Thoracic aorta (tissue), 2 donors: Measurements from ENCODE around the gene UQCR10. TPM values are rescaled to one million over a fixed set of nuclear protein-coding genes. Genes with fewer than 3 reads are reported as not detected.

Experiments used
- ATAC-seq: fragments of 150-250 bp; one replicate; pipeline ENCODE4 v1.8.0; 2017; ENCODE audit warnings: low read depth; ENCODE audit not compliant: insufficient number of reproducible peaks, low FRiP score
- DNase-seq: peaks from one replicate; pipeline ENCODE4 v3.0.0-alpha.2; 2020; ENCODE audit warnings: low spot score
- H3K27ac ChIP-seq, 2 donors: fragments of 200-600 bp; sonication (generic); 1 replicate in 1 of 2; 2 replicates in 1 of 2; pipeline ENCODE4 v1.5.1; 2016; ENCODE audit warnings: mild to moderate bottlenecking in 2 of 2, moderate library complexity in 2 of 2
- H3K27me3 ChIP-seq: fragments of 200-600 bp; sonication (generic); replicated peaks from 2 replicates; pipeline ENCODE4 v1.6.0; 2016; ENCODE audit warnings: mild to moderate bottlenecking; ENCODE audit not compliant: insufficient read depth
- H3K36me3 ChIP-seq: fragments of 200-600 bp; sonication (generic); one replicate; pipeline ENCODE4 v1.5.1; 2016
- H3K4me1 ChIP-seq, 2 donors: fragments of 200-600 bp; sonication (generic); 1 replicate in 1 of 2; 2 replicates in 1 of 2; pipeline versions ENCODE4 v1.5.1 to v1.6.0; 2016; ENCODE audit warnings: low read depth in 2 of 2, mild to moderate bottlenecking in 1 of 2; ENCODE audit not compliant: control insufficient read depth in 1 of 2
- H3K4me3 ChIP-seq: fragments of 200-600 bp; sonication (generic); 2 replicates; pipeline ENCODE4 v1.5.1; 2016; ENCODE audit warnings: mild to moderate bottlenecking
- H3K9me3 ChIP-seq: fragments of 200-600 bp; sonication (generic); 2 replicates; pipeline ENCODE4 v1.5.1; 2016
- total RNA-seq, 2 donors: library from RNA; depleted of rRNA; stranded (reverse); fragments of >200 nt; gene quantifications; one replicate each; pipeline versions ENCODE4 v1.1.0 to v1.2.3, GENCODE V29; 2016
- TF ChIP-seq, protein P1 (sequence below): fragments of 200-600 bp; sonication (generic); IDR thresholded peaks from one replicate; pipeline ENCODE4 v1.5.1; 2019; ENCODE audit warnings: antibody characterized with exemption

The UQCR10 gene
- 10 to 100 TPM; 12.2 to 43.1 TPM for total RNA-seq

DNA sequence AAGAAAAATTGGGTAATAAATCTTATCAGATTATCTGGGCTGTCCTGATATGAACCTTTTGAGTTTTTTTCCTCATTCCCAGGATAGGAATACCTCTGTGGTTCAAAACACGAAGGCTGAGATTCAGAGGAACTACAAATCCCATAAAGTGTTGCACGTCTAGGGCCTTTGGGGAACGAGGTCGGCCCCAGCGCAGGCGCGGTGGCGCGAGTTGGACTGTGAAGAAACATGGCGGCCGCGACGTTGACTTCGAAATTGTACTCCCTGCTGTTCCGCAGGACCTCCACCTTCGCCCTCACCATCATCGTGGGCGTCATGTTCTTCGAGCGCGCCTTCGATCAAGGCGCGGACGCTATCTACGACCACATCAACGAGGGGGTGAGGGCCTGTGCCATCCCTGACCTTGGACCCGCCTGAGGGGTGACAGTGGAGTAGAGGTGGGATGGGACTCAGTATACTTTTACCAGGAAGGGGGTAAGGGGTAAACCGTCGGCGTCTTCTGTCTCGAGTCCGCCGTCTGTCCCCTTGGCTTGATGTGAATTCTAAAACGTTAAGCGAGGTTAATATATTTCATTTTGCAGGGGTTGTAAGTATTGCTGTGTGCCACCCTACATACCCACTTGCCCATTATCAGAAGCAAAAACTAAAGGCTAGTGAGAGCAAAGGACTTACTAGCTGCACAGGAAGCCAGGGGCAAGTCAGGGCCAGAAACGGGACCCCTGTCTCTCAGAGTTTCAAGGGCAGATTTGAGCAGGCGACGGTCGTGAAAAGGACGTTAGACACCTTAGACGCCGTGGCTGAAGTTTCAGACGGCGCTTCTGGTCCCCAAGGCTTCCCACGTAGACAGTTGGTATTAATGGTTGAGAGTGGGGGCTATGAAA, at the start of gene UQCR10:
Gene UQCR10, plus strand, starts transcription at position 199 of the 881 bp plus-strand sequence. Its CDS starts 30 bp downstream, at position 229.
- ATAC-seq (peak; percentile 90), DNase-seq (peak; percentile 80)
- no peaks in the 10 kb centered on the region for H3K27me3 ChIP-seq
- H3K27ac ChIP-seq: peak within 1 kb of the TSS; percentile 55 to 73
- TF ChIP-seq, protein P1, sequence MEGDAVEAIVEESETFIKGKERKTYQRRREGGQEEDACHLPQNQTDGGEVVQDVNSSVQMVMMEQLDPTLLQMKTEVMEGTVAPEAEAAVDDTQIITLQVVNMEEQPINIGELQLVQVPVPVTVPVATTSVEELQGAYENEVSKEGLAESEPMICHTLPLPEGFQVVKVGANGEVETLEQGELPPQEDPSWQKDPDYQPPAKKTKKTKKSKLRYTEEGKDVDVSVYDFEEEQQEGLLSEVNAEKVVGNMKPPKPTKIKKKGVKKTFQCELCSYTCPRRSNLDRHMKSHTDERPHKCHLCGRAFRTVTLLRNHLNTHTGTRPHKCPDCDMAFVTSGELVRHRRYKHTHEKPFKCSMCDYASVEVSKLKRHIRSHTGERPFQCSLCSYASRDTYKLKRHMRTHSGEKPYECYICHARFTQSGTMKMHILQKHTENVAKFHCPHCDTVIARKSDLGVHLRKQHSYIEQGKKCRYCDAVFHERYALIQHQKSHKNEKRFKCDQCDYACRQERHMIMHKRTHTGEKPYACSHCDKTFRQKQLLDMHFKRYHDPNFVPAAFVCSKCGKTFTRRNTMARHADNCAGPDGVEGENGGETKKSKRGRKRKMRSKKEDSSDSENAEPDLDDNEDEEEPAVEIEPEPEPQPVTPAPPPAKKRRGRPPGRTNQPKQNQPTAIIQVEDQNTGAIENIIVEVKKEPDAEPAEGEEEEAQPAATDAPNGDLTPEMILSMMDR: no peak
- peak within 1 kb of the TSS; percentile 87 for H3K4me3 ChIP-seq
- H3K4me1 ChIP-seq: peaks cover 13 to 22% of the 10 kb centered on the region in 2 donors
- H3K36me3 ChIP-seq: peaks cover 19% of the 10 kb centered on the region
- no peaks in the 10 kb centered on the region for H3K9me3 ChIP-seq

DNA sequence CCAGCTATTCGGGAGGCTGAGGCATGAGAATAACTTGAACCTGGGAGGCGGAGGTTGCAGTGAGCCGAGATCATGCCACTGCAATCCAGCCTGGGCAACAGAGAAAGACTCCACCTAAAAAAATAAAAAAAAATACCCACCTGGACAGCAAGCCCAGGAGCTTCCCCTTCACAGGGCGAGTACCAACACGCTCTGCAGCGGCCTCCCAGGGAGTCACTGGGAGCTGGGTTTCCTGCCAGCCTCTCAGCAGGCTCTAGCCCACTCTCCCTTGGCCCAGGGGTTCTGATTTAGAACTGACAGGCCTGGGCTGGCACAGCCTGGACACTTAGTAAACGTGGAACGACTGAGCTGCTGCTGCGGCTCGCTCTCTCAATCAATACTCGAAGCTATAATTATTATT, 49.4 kb upstream of the UQCR10 start:
- Histone ChIP-seq H3K9me3 (no peaks in the 10 kb centered on the region), H3K4me3 (no peak overlapping the region), H3K4me1 (peaks cover 0 to 8% of the 10 kb centered on the region in 2 donors), H3K27ac (no peak overlapping the region), H3K36me3 (no peaks in the 10 kb centered on the region), H3K27me3 (peaks cover 8% of the 10 kb centered on the region)
- TF ChIP-seq, protein P1: no peak
- DNase-seq: no peak
- ATAC-seq: no peak

DNA sequence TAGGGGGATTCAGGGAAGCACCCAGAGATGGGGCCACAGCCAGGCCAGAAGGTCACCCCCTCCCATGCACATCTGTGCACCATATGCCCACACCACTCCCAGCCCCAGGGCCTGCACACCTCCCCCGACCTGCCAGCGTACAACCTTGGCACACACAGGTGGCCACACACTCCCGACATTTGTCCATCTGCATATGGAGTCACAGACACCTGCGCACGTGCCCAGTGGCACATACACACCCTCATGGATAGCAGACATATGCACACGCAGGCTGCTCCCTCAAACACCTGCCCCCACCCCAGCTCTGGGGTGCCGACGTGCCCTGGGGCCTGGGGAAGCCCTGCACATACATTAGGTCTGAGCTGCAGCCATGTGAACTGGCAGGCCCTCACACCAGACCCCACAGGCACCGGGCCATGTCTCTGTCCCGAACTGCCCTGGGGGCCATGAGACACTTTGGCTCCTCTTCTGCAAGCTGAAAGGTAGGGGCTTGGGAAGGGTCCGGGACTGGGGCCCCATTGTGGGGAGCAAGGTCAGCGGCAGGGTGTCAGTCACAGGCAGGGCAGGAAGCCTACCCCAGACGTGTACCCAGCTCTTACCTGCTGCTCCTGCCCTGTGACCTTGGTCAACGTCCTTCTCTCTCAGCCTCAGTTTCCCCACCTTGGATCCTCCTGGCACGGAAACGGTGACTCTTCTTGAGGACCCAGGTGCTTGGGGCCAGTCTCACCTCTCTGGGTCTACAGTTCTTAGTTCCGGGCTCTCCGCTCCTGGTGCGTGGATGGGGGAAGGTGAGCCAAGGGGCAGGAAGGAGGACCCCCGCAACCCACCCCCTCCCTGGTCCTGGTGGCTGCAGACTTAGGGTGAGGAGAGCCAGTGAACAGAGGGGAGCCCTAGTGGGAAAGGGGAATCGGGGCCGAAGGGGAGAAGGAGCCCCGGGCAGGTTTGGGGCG, 47.9 kb upstream of the UQCR10 start:
- TF ChIP-seq, protein P1: no peak
- Histone ChIP-seq H3K36me3 (no peaks in the 10 kb centered on the region), H3K4me1 (peaks cover 0 to 8% of the 10 kb centered on the region in 2 donors), H3K27ac (no peak overlapping the region), H3K27me3 (peaks cover 8% of the 10 kb centered on the region), H3K4me3 (no peak overlapping the region), H3K9me3 (no peaks in the 10 kb centered on the region)
- DNase-seq: no peak
- ATAC-seq: no peak

DNA sequence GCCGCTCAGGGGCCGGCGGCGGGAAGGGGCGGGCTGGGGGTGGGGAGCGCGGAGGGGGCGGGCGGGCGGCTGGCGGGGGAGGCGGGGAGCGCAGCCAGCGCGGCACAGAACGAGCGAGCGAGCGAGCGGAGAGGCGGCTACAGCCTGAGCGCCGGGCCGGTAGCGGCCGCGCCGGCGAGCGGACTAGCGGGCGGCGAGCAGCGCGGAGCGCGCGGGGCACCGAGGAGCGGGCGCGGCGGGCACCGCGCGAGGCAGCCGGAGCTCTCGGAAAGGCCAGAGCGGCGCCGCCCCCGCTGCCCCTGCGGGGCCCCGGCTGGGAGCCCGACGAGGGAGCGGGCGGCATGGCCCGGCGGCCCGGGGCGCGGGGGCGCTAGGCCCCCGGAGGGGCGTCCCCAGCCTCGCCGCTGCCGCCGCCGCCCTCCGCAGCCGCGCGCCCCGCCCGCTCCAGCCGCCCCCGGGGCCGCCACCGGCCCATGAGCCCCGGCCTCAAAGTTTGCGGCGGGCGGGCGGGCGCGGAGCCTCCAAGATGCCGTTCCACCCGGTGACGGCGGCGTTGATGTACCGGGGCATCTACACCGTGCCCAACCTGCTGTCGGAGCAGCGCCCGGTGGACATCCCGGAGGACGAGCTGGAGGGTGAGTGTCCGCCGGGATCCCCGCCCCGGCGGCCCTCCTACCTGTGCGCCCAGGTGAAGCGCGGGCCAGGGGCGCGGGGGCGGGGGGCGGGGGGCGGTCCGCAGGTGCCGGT, 47.1 kb upstream of the UQCR10 start, which contains the start of gene CABP7:
Gene CABP7, plus strand, starts transcription at position 105 of the 747 bp plus-strand sequence. Its CDS starts 422 bp downstream, at position 527.
- ATAC-seq (no peak), DNase-seq (no peak)
- peaks cover 0 to 8% of the 10 kb centered on the region in 2 donors for H3K4me1 ChIP-seq
- H3K27ac ChIP-seq: no peak within 1 kb of the TSS
- no peaks in the 10 kb centered on the region for H3K36me3 ChIP-seq
- no peaks in the 10 kb centered on the region for H3K9me3 ChIP-seq
- TF ChIP-seq, protein P1: no peak
- no peak within 1 kb of the TSS for H3K4me3 ChIP-seq
- H3K27me3 ChIP-seq: peaks cover 8% of the 10 kb centered on the region
